ENCODE data around the gene RHOG. TPM values are rescaled to one million over a fixed set of nuclear protein-coding genes. Genes with fewer than 3 reads are reported as not detected.

The RHOG gene
- total and polyA plus RNA-seq, 5 donors: 18.7 to 26.0 (median 25.3) TPM

DNA sequence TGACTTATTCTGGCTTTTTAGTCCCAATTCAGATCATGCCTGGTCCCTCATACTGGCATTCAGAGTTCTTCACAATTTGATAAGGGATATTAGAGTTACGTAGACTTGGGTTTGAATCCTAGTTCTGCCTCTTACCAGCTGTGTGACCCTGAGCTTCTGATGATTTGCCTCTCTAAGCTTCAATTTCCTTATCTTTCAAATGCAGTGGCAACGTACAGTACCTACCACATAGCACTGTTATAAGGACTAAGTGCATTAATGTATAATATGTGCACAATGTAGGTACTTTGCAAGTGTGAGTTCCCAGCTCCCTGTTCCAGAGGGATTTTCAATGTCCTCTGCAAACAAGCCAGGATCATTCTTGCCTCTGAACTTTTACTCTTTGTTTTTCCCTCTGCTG, 7.3 kb downstream of the RHOG start:
- no peaks in the 10 kb centered on the region for H3K9me3 ChIP-seq (ENCODE audit: control insufficient read depth, low read length)
- H3K27ac ChIP-seq (ENCODE audit: low read length): no peak overlapping the region
- H3K4me3 ChIP-seq (ENCODE audit: low read length): no peak overlapping the region
- intact Hi-C loops (cut with DNase I): no loop called here
- DNase-seq (no peak), ATAC-seq (no peak)
- peaks cover 34% of the 10 kb centered on the region for H3K4me1 ChIP-seq (ENCODE audit: control insufficient read depth, insufficient read depth, low read length)
- 84% methylated on average over 2 of the region's 2 CpGs for WGBS
- H3K27me3 ChIP-seq (ENCODE audit: control insufficient read depth, insufficient read depth): no peaks in the 10 kb centered on the region

DNA sequence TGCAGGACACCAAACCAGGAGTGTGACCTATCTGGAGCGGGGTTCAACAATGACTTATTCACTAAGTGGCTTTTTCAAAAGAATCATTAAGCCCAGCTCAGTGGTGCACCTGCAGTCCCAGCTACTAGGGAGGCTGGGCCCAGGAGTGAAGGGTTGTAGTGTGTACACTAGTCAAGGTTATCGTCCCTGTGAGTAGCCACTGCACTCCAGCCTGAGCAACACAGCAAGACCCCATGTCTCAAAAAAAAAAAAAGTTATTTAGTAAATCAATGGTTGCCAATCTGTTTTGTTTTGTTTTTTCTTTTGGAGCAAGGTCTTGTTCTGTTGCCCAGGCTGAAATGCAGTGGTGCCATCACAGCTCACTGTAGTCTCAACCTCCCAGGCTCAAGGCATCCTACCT, 7.9 kb downstream of the RHOG start:
- intact Hi-C loops (cut with DNase I): no loop called here
- ATAC-seq: no peak
- Histone ChIP-seq H3K4me3 (ENCODE audit: low read length) (no peak overlapping the region), H3K27ac (ENCODE audit: low read length) (no peak overlapping the region), H3K9me3 (ENCODE audit: control insufficient read depth, low read length) (no peaks in the 10 kb centered on the region), H3K27me3 (ENCODE audit: control insufficient read depth, insufficient read depth) (no peaks in the 10 kb centered on the region), H3K4me1 (ENCODE audit: control insufficient read depth, insufficient read depth, low read length) (peaks cover 31% of the 10 kb centered on the region)
- 94% methylated on average over 2 of the region's 2 CpGs for WGBS
- DNase-seq: no peak

DNA sequence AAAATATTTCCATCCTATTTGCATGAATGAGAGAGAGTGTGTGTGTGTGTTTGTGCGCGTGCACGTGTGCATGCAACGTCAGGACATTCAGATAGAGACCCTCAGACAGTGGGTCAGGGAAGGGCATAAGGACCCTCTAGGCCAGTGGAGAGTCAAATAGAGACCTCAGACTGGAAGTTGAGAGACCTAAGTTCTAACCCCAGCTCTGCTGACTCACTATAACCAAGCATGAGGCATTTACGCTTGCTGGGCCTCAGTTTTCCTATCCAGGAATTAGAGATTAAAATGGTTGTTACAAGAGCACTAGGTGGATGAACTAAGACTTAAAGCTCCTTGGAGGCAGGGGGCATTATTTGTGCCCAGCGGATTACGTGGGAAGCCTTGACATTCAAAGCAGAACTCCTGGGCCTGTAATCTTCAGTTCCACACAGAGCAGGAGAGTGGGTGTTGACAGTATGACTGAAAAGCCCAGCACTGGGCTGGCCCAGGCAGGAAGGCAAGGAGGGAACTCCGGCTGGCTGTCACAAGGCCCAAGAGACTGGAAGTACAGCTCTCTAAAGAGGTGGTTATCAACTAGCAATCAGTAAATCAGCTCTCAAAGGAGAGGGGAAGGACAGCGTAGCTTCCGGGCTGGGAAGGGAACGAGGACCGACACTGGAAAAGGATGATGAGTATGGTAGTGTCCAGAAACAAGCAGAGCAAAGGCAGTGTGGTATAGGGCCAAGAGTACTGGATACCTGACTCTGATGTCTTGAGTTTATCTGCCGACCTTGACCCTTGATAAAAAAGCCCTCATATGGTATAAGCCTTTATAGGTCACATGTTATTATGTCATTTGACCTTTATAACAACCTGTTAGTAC, 9.2 kb downstream of the RHOG start:
- H3K27me3 ChIP-seq (ENCODE audit: control insufficient read depth, insufficient read depth): no peaks in the 10 kb centered on the region
- DNase-seq (peak in 1 of 3 donors; percentile 65), ATAC-seq (peak; percentile 66 to 77)
- 55% methylated on average over 12 of the region's 13 CpGs for WGBS
- H3K27ac ChIP-seq (ENCODE audit: low read length): peak overlapping the region; percentile 34
- intact Hi-C loops (cut with DNase I): no loop called here
- H3K9me3 ChIP-seq (ENCODE audit: control insufficient read depth, low read length): no peaks in the 10 kb centered on the region
- no peak overlapping the region for H3K4me3 ChIP-seq (ENCODE audit: low read length)
- H3K4me1 ChIP-seq (ENCODE audit: control insufficient read depth, insufficient read depth, low read length): peaks cover 21% of the 10 kb centered on the region

DNA sequence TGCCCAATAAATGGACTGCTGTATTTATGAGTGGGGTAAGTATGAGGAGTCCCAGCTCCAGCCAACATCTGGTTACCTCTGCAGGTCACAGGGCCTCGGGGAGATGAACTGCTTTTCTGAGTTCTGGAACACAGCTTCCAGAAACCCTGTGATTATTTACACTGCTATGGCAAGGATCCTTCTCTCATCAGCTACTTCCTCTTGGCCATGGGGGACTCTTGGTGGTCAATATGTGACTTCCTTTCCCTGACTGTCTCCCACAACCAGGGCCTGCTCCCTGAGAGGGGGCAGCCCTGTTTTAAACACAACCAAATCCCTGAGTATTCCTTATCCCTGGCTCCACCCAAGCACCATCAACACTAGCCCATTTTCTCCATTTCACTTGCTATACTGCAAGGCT, 10.0 kb downstream of the RHOG start:
- Histone ChIP-seq H3K27ac (ENCODE audit: low read length) (no peak overlapping the region), H3K4me3 (ENCODE audit: low read length) (no peak overlapping the region), H3K4me1 (ENCODE audit: control insufficient read depth, insufficient read depth, low read length) (peaks cover 21% of the 10 kb centered on the region), H3K9me3 (ENCODE audit: control insufficient read depth, low read length) (no peaks in the 10 kb centered on the region), H3K27me3 (ENCODE audit: control insufficient read depth, insufficient read depth) (no peaks in the 10 kb centered on the region)
- WGBS: 61% methylated on average over 1 of the region's 1 CpG
- intact Hi-C loops (cut with DNase I): no loop called here
- ATAC-seq (no peak), DNase-seq (no peak)

DNA sequence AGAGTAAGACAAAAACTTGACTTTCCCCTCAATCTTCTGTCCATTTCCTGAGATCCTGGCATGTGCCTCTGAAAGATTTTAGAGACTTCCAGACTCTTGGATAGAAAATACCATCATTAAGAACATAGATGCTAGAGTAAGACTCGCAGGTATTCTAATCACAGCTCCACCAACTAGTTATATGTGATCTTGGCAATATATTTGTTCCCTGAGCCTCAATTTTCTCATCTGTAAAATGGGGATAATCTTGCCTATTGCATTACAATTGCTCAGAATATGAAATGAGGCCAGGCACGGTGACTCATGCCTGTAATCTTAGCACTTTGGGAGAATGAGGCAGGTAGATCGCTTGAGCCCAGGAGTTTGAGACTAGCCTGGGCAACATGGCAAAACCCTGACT, 10.7 kb downstream of the RHOG start:
- Histone ChIP-seq H3K9me3 (ENCODE audit: control insufficient read depth, low read length) (no peaks in the 10 kb centered on the region), H3K4me3 (ENCODE audit: low read length) (no peak overlapping the region), H3K27me3 (ENCODE audit: control insufficient read depth, insufficient read depth) (no peaks in the 10 kb centered on the region), H3K27ac (ENCODE audit: low read length) (no peak overlapping the region), H3K4me1 (ENCODE audit: control insufficient read depth, insufficient read depth, low read length) (peaks cover 18% of the 10 kb centered on the region)
- intact Hi-C loops (cut with DNase I): no loop called here
- no peak for DNase-seq
- WGBS: 96% methylated on average over 3 of the region's 3 CpGs
- no peak for ATAC-seq

DNA sequence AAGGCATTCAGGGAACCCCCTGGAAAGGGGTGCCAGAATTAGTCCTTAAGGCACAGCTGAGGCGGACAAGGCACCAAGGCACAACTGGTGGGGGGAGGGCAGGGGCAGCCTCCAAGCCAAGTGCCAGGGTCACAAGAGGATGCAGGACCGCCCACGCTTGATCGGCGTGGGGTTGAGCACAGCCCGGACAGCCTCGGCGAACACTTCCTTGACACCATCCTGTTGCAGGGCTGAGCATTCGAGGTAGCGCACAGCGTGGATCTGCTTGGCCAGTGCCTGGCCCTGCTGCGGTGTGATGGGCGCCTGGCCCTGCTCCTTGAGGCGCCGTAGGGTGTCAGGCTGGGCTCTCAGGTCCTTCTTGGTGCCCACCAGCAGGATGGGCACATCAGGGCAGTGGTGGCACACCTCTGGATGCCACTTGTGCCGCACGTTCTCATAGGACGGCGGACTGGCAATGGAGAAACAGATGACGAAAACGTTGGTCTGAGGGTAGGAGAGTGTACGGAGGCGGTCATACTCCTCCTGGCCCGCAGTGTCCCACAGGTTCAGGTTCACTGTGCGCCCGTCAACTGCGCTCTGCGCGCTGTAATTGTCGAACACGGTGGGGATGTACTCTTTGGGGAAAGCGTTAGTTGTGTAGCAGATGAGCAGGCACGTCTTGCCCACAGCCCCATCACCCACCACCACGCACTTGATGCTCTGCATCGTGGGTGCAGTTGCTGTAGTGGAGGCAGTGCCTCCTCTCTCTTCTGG, 13.1 kb downstream of the RHOG start:
- intact Hi-C loops (cut with DNase I): no loop called here
- Histone ChIP-seq H3K9me3 (ENCODE audit: control insufficient read depth, low read length) (no peaks in the 10 kb centered on the region), H3K4me3 (ENCODE audit: low read length) (no peak overlapping the region), H3K27ac (ENCODE audit: low read length) (no peak overlapping the region), H3K27me3 (ENCODE audit: control insufficient read depth, insufficient read depth) (no peaks in the 10 kb centered on the region), H3K4me1 (ENCODE audit: control insufficient read depth, insufficient read depth, low read length) (peaks cover 7% of the 10 kb centered on the region)
- ATAC-seq (no peak), DNase-seq (no peak)
- WGBS: 90% methylated on average over 35 of the region's 35 CpGs

DNA sequence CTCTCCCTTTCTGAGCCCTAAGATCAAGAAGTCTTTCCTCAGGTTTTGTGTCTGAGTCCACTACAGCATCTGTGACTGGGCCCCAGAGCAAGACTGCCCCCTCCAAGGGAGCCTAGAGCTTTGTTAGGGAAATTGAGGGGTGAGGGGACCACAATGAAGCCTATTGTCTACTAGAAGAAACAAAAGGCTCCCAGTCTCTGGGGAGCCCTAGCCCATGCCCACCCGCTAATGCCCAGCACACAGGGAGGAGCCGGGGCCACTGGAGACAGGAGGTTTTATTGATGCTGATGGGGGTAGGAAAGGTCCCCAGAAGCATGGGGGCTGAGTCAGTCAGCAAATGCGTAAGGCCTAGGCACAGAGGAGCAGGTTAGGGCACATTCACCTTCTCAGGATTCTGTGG, 14.0 kb downstream of the RHOG start:
- H3K4me1 ChIP-seq (ENCODE audit: control insufficient read depth, insufficient read depth, low read length): peaks cover 3% of the 10 kb centered on the region
- intact Hi-C loops (cut with DNase I): no loop called here
- WGBS: 92% methylated on average over 3 of the region's 3 CpGs
- no peak overlapping the region for H3K4me3 ChIP-seq (ENCODE audit: low read length)
- ATAC-seq (no peak), DNase-seq (no peak)
- H3K9me3 ChIP-seq (ENCODE audit: control insufficient read depth, low read length): no peaks in the 10 kb centered on the region
- H3K27me3 ChIP-seq (ENCODE audit: control insufficient read depth, insufficient read depth): no peaks in the 10 kb centered on the region
- no peak overlapping the region for H3K27ac ChIP-seq (ENCODE audit: low read length)

DNA sequence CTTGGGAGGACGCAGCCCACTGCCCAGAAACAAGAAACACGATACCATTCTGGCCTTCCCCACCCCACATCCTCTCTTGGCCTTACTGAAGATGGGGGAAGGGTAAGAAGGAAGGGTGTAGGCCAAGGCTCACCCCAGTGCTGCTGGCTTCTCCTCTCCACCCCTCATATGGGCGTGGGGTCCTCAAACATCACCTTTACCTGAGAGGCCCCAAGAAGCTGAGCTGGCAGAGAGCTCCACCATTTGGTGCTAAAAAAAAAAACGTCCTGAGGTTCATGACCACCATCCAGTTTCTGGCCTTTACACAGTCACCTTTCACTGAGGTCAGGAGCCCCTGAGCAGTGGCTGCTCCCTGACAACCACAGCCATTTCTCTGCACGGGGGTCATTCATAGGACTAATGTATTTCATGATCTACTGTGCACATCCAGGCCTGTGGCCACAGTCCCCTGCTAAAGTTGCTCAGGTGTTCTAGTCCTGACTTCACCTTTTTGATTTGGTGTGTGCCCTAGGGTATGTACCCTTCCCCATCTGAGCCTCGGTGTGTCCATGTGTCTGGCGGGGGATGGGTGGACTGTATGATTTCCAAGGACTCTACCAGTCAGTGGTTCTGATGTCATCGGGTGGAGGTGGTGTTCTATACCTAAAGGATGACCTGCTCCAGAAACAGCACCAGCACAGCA, 15.1 kb downstream of the RHOG start:
- Histone ChIP-seq H3K27ac (ENCODE audit: low read length) (no peak overlapping the region), H3K4me1 (ENCODE audit: control insufficient read depth, insufficient read depth, low read length) (peaks cover under 1% of the 10 kb centered on the region), H3K9me3 (ENCODE audit: control insufficient read depth, low read length) (no peaks in the 10 kb centered on the region), H3K27me3 (ENCODE audit: control insufficient read depth, insufficient read depth) (no peaks in the 10 kb centered on the region), H3K4me3 (ENCODE audit: low read length) (no peak overlapping the region)
- ATAC-seq: peak; percentile 4 to 12
- DNase-seq: no peak
- 87% methylated on average over 8 of the region's 8 CpGs for WGBS
- intact Hi-C loops (cut with DNase I): no loop called here

DNA sequence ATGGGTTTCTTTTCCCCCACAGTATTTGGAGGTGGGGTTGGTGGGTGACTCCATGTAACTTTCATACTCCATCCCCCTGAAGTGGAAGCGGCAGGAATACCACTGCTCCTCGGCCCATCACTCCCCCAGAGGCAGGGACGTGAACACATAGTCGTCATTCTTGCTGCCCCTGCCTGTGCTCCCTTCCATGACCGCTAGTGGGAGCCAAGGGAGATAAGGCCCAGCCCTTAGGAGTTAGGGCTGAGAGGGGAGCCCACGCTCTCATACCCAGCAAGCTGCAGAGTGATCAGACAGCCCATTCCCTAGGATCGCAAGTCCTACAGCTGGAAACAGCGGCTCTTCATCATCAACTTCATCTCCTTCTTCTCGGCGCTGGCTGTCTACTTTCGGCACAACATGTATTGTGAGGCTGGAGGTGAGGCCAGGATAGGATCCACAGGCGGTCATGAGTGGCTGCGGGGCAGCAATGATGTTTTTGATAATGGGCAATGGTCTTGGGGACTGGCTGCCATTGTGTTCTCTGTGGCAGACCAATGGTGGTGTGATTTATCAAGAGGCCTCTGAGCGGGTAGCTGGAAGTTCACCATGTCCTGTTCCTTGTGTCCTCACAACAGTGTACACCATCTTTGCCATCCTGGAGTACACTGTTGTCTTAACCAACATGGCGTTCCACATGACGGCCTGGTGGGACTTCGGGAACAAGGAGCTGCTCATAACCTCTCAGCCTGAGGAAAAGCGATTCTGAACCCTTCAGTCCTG, 15.9 kb downstream of the RHOG start:
- H3K4me3 ChIP-seq (ENCODE audit: low read length): no peak overlapping the region

DNA sequence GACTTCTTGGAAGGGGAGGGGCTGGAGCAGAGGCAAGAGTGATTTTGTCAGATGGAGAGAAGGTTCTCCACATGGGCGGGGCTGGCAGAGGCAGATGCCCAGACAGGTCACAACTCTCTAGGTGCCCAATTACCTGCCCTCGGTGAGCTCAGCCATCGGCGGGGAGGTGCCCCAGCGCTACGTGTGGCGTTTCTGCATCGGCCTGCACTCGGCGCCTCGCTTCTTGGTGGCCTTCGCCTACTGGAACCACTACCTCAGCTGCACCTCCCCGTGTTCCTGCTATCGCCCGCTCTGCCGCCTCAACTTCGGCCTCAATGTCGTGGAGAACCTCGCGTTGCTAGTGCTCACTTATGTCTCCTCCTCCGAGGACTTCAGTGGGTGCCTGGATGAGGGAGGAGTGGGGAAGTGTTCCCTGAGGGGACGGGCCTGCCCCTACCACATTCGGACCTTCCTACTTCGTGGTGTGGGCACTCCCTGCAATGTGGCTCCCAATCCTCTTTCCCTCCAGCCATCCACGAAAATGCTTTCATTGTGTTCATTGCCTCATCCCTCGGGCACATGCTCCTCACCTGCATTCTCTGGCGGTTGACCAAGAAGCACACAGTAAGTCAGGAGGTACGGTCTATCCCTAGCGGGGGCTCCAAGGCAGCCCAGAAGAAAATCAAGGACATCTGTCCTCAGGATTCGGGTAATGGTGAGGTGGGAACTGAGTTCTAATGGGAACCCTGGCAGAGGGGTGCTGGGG, 16.8 kb downstream of the RHOG start:
- WGBS: 95% methylated on average over 30 of the region's 30 CpGs
- intact Hi-C loops (cut with DNase I): no loop called here
- Histone ChIP-seq H3K4me3 (ENCODE audit: low read length) (no peak overlapping the region), H3K27ac (ENCODE audit: low read length) (no peak overlapping the region), H3K27me3 (ENCODE audit: control insufficient read depth, insufficient read depth) (no peaks in the 10 kb centered on the region), H3K4me1 (ENCODE audit: control insufficient read depth, insufficient read depth, low read length) (no peaks in the 10 kb centered on the region), H3K9me3 (ENCODE audit: control insufficient read depth, low read length) (no peaks in the 10 kb centered on the region)
- DNase-seq: no peak
- no peak for ATAC-seq

More for the DNA sequence above, 15.9 kb downstream of the RHOG start:
- Histone ChIP-seq H3K4me1 (ENCODE audit: control insufficient read depth, insufficient read depth, low read length) (no peaks in the 10 kb centered on the region), H3K9me3 (ENCODE audit: control insufficient read depth, low read length) (no peaks in the 10 kb centered on the region), H3K27ac (ENCODE audit: low read length) (no peak overlapping the region), H3K27me3 (ENCODE audit: control insufficient read depth, insufficient read depth) (no peaks in the 10 kb centered on the region)
- intact Hi-C loops (cut with DNase I): no loop called here
- DNase-seq (peak; percentile 59 to 86 (median 82)), ATAC-seq (peak; percentile 42 to 66)
- 72% methylated on average over 18 of the region's 18 CpGs for WGBS
